Neuronal stem cell (in vitro differentiated cells): ENCODE results near the gene OR8H1. TPM values are rescaled to one million over a fixed set of nuclear protein-coding genes. Genes with fewer than 3 reads are reported as not detected.
A peak's percentile ranks its signal among the peaks of the same experiment; 100 is the strongest.

Experiments used
- DNase-seq: peaks from one replicate; pipeline ENCODE4 v3.0.0-alpha.2; 2013; ENCODE audit warnings: low spot score
- H2AFZ ChIP-seq: one replicate; pipeline ENCODE4 v1.6.1; 2013; ENCODE audit warnings: mild to moderate bottlenecking, low read length, inconsistent platforms
- H2AK5ac ChIP-seq: 2 replicates; pipeline ENCODE4 v1.6.1; 2013; ENCODE audit warnings: low read depth, mild to moderate bottlenecking, inconsistent platforms, low read length, moderate library complexity, mixed read lengths
- H2BK120ac ChIP-seq: 2 replicates; pipeline ENCODE4 v1.6.1; 2013; ENCODE audit warnings: low read depth, mild to moderate bottlenecking, inconsistent platforms, low read length, moderate library complexity, mixed read lengths
- H2BK12ac ChIP-seq: one replicate; pipeline ENCODE4 v1.6.1; 2013; ENCODE audit warnings: low read length, inconsistent platforms
- H2BK15ac ChIP-seq: 2 replicates; pipeline ENCODE4 v1.6.1; 2013; ENCODE audit warnings: mild to moderate bottlenecking, low read length, inconsistent platforms, mixed read lengths
- H2BK5ac ChIP-seq: one replicate; pipeline ENCODE4 v1.6.1; 2013; ENCODE audit warnings: inconsistent platforms, mild to moderate bottlenecking, low read length, moderate library complexity
- H3K14ac ChIP-seq: one replicate; pipeline ENCODE4 v1.6.1; 2013; ENCODE audit warnings: low read length, inconsistent platforms
- H3K18ac ChIP-seq: 2 replicates; pipeline ENCODE4 v1.6.1; 2013; ENCODE audit warnings: low read length, inconsistent platforms
- H3K23ac ChIP-seq: 2 replicates; pipeline ENCODE4 v1.6.1; 2013; ENCODE audit warnings: low read depth, mild to moderate bottlenecking, mixed read lengths, low read length, inconsistent platforms; ENCODE audit not compliant: poor library complexity
- H3K27ac ChIP-seq: replicated peaks from 3 replicates; pipeline ENCODE4 v1.5.1; 2013; ENCODE audit warnings: low read length, inconsistent platforms
- H3K27me3 ChIP-seq, 3 experiments: 2 replicates each; pipeline ENCODE4 v1.6.1; 2013; ENCODE audit warnings: low read length in 3 of 3, mild to moderate bottlenecking in 2 of 3, inconsistent platforms in 1 of 3, low read depth in 1 of 3, mixed read lengths in 1 of 3, moderate library complexity in 1 of 3; ENCODE audit not compliant: control insufficient read depth in 3 of 3, insufficient read depth in 3 of 3
- H3K36me3 ChIP-seq, 2 donors: replicated peaks in 1 of 2; 2 replicates each; pipeline ENCODE4 v1.6.1; 2013; ENCODE audit warnings: low read length in 2 of 2; ENCODE audit not compliant: control insufficient read depth in 2 of 2, insufficient read depth in 2 of 2
- H3K4ac ChIP-seq: 2 replicates; pipeline ENCODE4 v1.6.1; 2013; ENCODE audit warnings: inconsistent platforms, mild to moderate bottlenecking, low read length, moderate library complexity
- H3K4me1 ChIP-seq, 2 donors: 1 replicate in 1 of 2; 2 replicates in 1 of 2; pipeline ENCODE4 v1.6.1; 2013; ENCODE audit warnings: low read length in 2 of 2, low read depth in 1 of 2; ENCODE audit not compliant: control insufficient read depth in 2 of 2, insufficient read depth in 1 of 2
- H3K4me2 ChIP-seq: one replicate; pipeline ENCODE4 v1.6.1; 2013; ENCODE audit warnings: mild to moderate bottlenecking, low read length, inconsistent platforms; ENCODE audit not compliant: insufficient read depth, poor library complexity, severe bottlenecking
- H3K4me3 ChIP-seq, 2 donors: 2 replicates each; pipeline ENCODE4 v1.5.1; 2013; ENCODE audit warnings: low read length in 2 of 2, mild to moderate bottlenecking in 2 of 2, inconsistent platforms in 1 of 2, moderate library complexity in 1 of 2
- H3K79me1 ChIP-seq: one replicate; pipeline ENCODE4 v1.6.1; 2013; ENCODE audit warnings: low read depth, mild to moderate bottlenecking, inconsistent platforms, low read length, moderate library complexity
- H3K9ac ChIP-seq: one replicate; pipeline ENCODE4 v1.6.1; 2013; ENCODE audit warnings: mild to moderate bottlenecking, low read depth, low read length, inconsistent platforms; ENCODE audit not compliant: poor library complexity
- H3K9me3 ChIP-seq, 2 donors: replicated peaks in 1 of 2; 2 replicates each; pipeline versions ENCODE3 to v1.6.1; 2013; ENCODE audit warnings: low read length in 2 of 2, mild to moderate bottlenecking in 2 of 2, inconsistent platforms in 1 of 2, low read depth in 1 of 2, mixed read lengths in 1 of 2, moderate library complexity in 1 of 2; ENCODE audit not compliant: control insufficient read depth in 2 of 2, insufficient read depth in 1 of 2
- H4K8ac ChIP-seq: one replicate; pipeline ENCODE4 v1.6.1; 2013; ENCODE audit warnings: low read depth, mild to moderate bottlenecking, inconsistent platforms, low read length, moderate library complexity
- H4K91ac ChIP-seq: one replicate; pipeline ENCODE4 v1.6.1; 2013; ENCODE audit warnings: low read length, low read depth, mild to moderate bottlenecking, inconsistent platforms; ENCODE audit not compliant: poor library complexity
- WGBS, 2 donors: extraction: QIAGEN DNeasy Blood & Tissue Kit; methylation state at CpG; one replicate each; pipeline ENCODE4 v1.1.7; 2013; ENCODE audit warnings: missing lambda C conversion rate in 2 of 2, mixed read lengths in 1 of 2; ENCODE audit not compliant: insufficient read length in 2 of 2, insufficient replicate concordance in 1 of 2; ENCODE audit errors: extremely low coverage in 2 of 2; 5-methylcytosine and 5-hydroxymethylcytosine counted together
- polyA plus RNA-seq, 2 experiments: library from polyadenylated mRNA; stranded (reverse); fragments of 200-250 nt; gene quantifications; one replicate each; pipeline ENCODE4 v1.2.3, GENCODE V29; 2013

Gene OR8H1, protein sequence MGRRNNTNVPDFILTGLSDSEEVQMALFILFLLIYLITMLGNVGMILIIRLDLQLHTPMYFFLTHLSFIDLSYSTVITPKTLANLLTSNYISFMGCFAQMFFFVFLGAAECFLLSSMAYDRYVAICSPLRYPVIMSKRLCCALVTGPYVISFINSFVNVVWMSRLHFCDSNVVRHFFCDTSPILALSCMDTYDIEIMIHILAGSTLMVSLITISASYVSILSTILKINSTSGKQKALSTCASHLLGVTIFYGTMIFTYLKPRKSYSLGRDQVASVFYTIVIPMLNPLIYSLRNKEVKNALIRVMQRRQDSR
- not detected for polyA plus RNA-seq (2013, experiment 1 of 2)
- polyA plus RNA-seq (2013, experiment 2 of 2) = not detected

DNA sequence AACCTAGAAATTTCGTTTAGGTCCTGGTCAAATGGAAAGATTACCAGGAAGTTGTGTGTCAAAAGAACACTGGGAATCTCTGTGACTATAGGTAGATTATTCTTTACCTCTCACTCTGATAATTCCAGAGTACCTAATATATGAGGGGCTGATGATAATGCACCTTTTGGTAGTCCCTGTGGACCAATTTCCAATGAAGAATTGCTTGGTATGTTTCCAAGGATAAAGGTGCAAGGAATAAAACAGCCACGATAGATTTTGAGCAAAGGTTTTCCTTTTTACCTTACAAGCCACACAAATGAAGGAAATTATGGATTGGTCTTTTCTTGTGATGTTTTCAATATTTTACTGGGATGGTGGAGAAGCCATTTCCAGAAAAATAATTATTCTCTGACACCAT, at the start of gene OR8H1:
Gene OR8H1 (minus strand): TSS at position 101 of the 400 bp plus-strand sequence. CDS start 1,192 bp downstream, outside the sequence.
- Histone ChIP-seq H3K27ac (no peak within 1 kb of the TSS), H2BK15ac (no peak within 1 kb of the TSS), H2BK120ac (no peak within 1 kb of the TSS), H3K4ac (no peak within 1 kb of the TSS), H4K91ac (no peak within 1 kb of the TSS), H2BK5ac (no peak within 1 kb of the TSS), H3K18ac (no peak within 1 kb of the TSS), H3K14ac (no peak within 1 kb of the TSS), H3K4me3 (no peak within 1 kb of the TSS), H2AK5ac (no peak within 1 kb of the TSS), H3K9me3 (no peaks in the 10 kb centered on the region), H2BK12ac (no peak within 1 kb of the TSS), H3K4me1 (no peaks in the 10 kb centered on the region), H3K23ac (no peak within 1 kb of the TSS), H3K27me3 (no peaks in the 10 kb centered on the region), H3K9ac (no peak within 1 kb of the TSS), H4K8ac (no peak within 1 kb of the TSS), H3K4me2 (no peak within 1 kb of the TSS), H3K79me1 (no peaks in the 10 kb centered on the region), H3K36me3 (no peaks in the 10 kb centered on the region), H2AFZ (no peak within 1 kb of the TSS)
- no CpG with 5 or more reads among the region's 2 CpGs for WGBS, 2 donors
- DNase-seq = no peak

DNA sequence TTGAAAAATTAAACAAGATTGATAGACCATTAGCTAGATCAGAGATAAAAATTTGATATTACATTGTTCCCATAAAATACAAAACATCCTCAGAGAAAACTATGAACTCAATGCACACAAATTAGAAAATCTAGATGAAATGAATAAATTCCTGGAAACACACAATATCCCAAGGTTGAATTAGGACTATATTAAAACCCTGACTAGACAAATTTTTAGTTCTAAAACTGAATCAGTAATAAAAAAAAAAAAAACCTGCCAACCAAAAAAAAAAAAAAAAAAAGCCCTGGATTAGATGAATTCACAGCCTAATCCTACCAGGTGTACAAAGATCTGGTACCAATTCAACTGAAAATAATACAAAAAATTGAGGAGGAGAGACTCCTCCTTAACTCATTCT, 48.2 kb upstream of the OR8H1 start:
- H2BK12ac ChIP-seq = no peak overlapping the region
- H3K14ac ChIP-seq = no peak overlapping the region
- H3K4me1 ChIP-seq = no peaks in the 10 kb centered on the region
- H3K27ac ChIP-seq = no peak overlapping the region
- H3K18ac ChIP-seq = no peak overlapping the region
- no peak overlapping the region for H2BK15ac ChIP-seq
- no peaks in the 10 kb centered on the region for H3K79me1 ChIP-seq
- no peak overlapping the region for H3K4me3 ChIP-seq
- no peak overlapping the region for H2BK120ac ChIP-seq
- H2AK5ac ChIP-seq = no peak overlapping the region
- H3K4me2 ChIP-seq = no peak overlapping the region
- no peak overlapping the region for H4K8ac ChIP-seq
- H3K27me3 ChIP-seq = no peaks in the 10 kb centered on the region
- no peak for DNase-seq
- no peaks in the 10 kb centered on the region for H3K9me3 ChIP-seq
- H3K4ac ChIP-seq = no peak overlapping the region
- no peak overlapping the region for H4K91ac ChIP-seq
- H3K23ac ChIP-seq = no peak overlapping the region
- no peak overlapping the region for H3K9ac ChIP-seq
- no peak overlapping the region for H2AFZ ChIP-seq
- H3K36me3 ChIP-seq = no peaks in the 10 kb centered on the region
- H2BK5ac ChIP-seq = no peak overlapping the region

DNA sequence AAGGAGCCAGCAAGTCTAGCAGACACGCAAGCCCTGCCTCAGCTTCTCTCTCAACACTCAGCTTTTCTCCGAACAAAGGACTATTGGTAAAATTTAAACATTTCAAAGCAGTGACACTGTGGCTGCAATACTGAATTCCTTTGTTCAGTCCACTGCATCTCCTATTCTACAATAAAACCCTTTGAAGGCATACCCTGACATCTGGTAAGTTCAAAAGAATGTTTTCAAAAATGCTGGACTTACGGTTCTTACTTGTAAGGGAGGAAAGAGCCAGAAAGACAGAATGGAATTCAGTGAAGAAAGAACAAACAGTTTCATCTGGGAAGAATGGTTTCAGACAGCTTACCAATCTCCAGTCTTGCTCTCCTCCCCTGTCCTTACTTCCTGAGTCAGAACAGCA, 41.1 kb upstream of the OR8H1 start:
- Histone ChIP-seq H3K79me1 (no peaks in the 10 kb centered on the region), H2BK120ac (no peak overlapping the region)
- DNase-seq = no peak

DNA sequence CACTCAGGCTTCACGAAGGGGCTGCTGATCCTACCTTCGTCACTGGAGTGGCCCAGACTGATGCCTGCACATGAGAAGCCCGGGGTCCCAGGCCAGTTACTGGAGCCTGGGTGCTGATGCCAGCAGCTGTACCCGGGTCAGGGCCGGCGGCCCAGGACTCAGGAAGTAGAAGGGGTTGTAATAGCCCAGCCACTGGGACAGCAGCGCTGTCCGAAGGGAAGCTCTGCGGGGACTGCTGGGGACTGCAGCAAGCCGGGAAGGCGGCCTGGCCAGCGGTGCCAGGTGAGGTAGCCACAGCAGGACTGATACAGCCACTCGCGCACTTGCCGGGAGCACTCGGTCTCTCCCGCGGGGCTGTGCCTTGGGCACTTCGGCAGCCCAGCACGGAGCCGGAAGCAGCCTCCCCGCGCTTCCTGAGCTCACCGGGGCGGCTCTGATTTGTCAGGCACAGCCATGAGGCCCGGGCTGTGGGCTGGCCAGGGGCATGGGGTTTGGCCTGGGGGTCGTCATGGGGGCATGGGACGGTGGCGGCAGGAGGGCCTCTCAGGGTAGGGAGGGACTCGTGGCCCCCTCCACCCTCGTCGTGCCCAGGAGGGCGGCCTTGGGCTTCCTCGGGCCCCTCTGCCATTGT, 39.9 kb upstream of the OR8H1 start:
- H2BK120ac ChIP-seq = no peak overlapping the region
- no peak overlapping the region for H3K4me2 ChIP-seq
- H2BK15ac ChIP-seq = peak overlapping the region; percentile 26
- H3K14ac ChIP-seq = no peak overlapping the region
- H3K4ac ChIP-seq = no peak overlapping the region
- no peak for DNase-seq
- peak overlapping the region; percentile 80 for H3K23ac ChIP-seq
- peak overlapping the region; percentile 4 for H3K9ac ChIP-seq
- no peak overlapping the region for H2BK5ac ChIP-seq
- H2AFZ ChIP-seq = no peak overlapping the region
- no peak overlapping the region for H3K4me3 ChIP-seq
- no peak overlapping the region for H4K91ac ChIP-seq
- H3K27ac ChIP-seq = no peak overlapping the region
- WGBS, 2 donors = no CpG with 5 or more reads among the region's 34 CpGs
- H3K4me1 ChIP-seq = no peaks in the 10 kb centered on the region
- H3K79me1 ChIP-seq = no peaks in the 10 kb centered on the region
- no peaks in the 10 kb centered on the region for H3K9me3 ChIP-seq
- no peak overlapping the region for H4K8ac ChIP-seq
- no peak overlapping the region for H2BK12ac ChIP-seq
- H3K36me3 ChIP-seq = no peaks in the 10 kb centered on the region
- peak overlapping the region; percentile 76 for H3K18ac ChIP-seq
- no peaks in the 10 kb centered on the region for H3K27me3 ChIP-seq
- no peak overlapping the region for H2AK5ac ChIP-seq

More for the DNA sequence above, 41.1 kb upstream of the OR8H1 start:
- Histone ChIP-seq H3K4ac (no peak overlapping the region), H4K8ac (no peak overlapping the region), H3K4me1 (no peaks in the 10 kb centered on the region), H3K14ac (no peak overlapping the region), H3K4me2 (no peak overlapping the region), H3K27me3 (no peaks in the 10 kb centered on the region), H3K23ac (no peak overlapping the region), H2BK5ac (no peak overlapping the region), H3K9ac (no peak overlapping the region), H3K27ac (no peak overlapping the region), H3K18ac (no peak overlapping the region), H2AK5ac (no peak overlapping the region), H2AFZ (no peak overlapping the region), H3K4me3 (no peak overlapping the region), H2BK12ac (no peak overlapping the region), H4K91ac (no peak overlapping the region), H3K9me3 (no peaks in the 10 kb centered on the region), H2BK15ac (no peak overlapping the region), H3K36me3 (no peaks in the 10 kb centered on the region)
- no CpG with 5 or more reads among the region's 3 CpGs for WGBS, 2 donors
